T-helper 1 cell treated with Interleukin-12 subunit alpha and Interleukin-12 subunit beta and Interleukin-4 antibody, amounts not matched to agents 30 ng/mL and 1 ng/mL, for 36 hours (primary cell): ENCODE measurements around the gene CACNB4. TPM values are rescaled to one million over a fixed set of nuclear protein-coding genes. Genes with fewer than 3 reads are reported as not detected.
"Not testable (repeated sequence)": the region's sequence is repeated elsewhere in the genome, so short reads cannot be mapped to it uniquely, and the experiment has no call there.

Experiments used
- intact Hi-C: fragments of 100-400 bp; cut with micrococcal nuclease; formaldehyde crosslinking; loops from one replicate; pipeline ENCODE4 v1.15.1; 2024
- total RNA-seq: library from RNA; stranded (reverse); gene quantifications from 2 replicates; pipeline ENCODE4 v1.2.3, GENCODE V29; 2022

Gene CACNB4
- total RNA-seq, 1 donor from 2014 or later: 0.44 TPM

- intact Hi-C loops: no loop called here
These were observed 44.3 kb downstream of the CACNB4 start for GRCh38 chr2:152054593-152054992.

GRCh38 chr2:152051436-152051835, 47.4 kb downstream of the CACNB4 start:
- intact Hi-C loops: no loop called here

DNA sequence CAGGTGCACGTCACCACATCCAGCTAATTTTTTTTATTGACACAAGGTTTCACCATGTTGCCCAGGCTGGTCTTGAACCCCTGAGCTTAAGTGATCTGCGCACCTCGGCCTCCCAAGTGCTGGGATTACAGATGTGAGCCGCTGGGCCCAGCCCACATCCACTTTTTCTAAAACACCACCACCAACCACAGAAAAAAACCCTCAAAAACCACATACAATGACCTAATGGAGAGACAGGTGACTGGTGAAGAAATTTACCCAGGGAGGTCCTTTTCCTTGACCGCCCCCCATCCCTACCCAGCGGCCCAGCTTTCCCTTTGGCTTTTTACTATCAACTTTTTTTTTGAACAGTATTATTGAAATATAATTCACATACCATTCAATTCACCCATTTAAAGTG, 47.9 kb downstream of the CACNB4 start:
- intact Hi-C loops: no loop called here

DNA sequence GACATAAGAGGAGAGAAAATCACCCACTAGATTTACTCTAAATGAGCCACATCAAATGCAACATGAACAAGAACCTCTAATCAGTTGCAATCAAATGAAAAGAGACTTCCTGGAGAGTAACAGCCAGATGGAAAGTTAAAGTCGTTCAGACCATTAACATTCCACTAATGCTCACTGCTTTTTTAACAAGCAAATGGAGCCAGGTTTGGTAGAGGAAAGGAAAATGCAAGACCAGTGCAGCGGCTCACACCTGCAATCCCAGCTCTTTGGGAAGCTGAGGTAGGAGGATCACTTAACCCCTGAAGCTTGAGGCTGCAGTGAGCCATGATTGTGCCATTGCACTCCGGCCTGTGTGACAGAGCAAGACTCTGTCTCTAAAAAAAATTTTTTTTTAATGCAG, 48.5 kb downstream of the CACNB4 start:
- intact Hi-C loops: no loop called here

DNA sequence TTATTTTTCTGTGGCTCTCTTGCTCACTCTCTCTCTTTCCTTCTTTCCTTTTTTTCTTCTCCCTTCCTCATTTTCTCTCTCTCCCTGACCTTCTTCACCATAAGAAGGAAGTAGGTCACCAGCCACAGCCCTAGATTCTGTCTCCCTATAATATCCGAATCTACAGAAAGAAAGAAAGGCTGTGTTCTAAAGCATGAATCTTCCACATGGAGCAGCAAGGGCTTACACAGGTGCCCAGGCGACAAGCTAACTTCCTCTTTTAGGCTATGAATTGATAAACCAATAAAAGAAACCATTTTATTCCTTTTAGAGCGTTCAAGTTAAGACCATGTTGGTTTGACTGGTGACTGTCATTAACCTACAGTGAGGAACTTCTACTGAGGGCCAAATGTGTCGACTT, 49.3 kb downstream of the CACNB4 start:
- intact Hi-C loops: no loop called here

DNA sequence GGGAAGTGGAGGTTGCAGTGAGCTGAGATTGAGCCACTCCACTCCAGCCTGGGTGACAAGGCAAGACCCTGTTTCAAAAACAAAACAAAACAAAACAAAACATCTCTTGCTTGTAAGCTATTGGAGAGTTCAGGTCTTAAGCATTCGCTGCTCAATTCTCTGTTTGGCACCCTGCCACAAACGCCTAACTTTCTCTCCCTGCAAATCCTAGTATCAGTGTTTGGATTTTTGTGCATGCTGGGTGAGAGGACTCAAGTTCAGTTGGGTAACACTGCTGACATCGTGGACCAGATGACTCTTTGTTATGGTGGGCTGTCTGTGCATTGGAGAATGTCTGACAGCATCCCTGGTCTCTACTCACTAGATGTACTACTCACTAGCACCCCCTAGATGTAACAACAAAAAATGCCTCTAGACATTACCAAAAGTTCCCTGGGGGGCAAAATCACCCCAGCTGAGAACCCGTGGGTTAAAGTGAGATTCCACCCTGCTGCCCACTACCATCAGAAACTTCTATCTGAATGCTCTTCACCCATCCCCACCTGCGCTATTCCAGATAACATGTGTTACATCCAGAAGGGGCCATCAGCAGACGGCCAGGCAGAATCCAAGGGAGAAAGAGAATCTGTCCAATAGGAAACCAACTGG, 50.9 kb downstream of the CACNB4 start:
- intact Hi-C loops: no loop called here

DNA sequence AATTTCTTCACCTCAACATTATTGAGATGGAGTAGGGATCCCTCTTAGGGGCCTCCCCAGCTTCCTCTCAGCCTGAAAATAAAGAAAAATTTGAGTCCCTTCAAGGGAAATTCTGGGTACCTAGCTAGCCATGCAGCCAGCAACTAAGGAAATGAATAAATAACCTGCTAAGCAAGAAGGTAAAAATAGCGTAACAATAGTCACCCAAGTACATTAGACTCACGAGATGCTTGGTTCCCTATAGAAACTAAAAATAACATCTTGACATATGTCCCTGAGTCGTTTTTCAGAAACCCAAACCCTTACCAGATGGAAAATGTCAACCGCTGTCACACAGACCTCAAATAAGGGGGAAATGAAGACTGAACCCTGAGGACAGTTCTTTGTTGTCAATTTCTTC, 51.9 kb downstream of the CACNB4 start:
- intact Hi-C loops: no loop called here

DNA sequence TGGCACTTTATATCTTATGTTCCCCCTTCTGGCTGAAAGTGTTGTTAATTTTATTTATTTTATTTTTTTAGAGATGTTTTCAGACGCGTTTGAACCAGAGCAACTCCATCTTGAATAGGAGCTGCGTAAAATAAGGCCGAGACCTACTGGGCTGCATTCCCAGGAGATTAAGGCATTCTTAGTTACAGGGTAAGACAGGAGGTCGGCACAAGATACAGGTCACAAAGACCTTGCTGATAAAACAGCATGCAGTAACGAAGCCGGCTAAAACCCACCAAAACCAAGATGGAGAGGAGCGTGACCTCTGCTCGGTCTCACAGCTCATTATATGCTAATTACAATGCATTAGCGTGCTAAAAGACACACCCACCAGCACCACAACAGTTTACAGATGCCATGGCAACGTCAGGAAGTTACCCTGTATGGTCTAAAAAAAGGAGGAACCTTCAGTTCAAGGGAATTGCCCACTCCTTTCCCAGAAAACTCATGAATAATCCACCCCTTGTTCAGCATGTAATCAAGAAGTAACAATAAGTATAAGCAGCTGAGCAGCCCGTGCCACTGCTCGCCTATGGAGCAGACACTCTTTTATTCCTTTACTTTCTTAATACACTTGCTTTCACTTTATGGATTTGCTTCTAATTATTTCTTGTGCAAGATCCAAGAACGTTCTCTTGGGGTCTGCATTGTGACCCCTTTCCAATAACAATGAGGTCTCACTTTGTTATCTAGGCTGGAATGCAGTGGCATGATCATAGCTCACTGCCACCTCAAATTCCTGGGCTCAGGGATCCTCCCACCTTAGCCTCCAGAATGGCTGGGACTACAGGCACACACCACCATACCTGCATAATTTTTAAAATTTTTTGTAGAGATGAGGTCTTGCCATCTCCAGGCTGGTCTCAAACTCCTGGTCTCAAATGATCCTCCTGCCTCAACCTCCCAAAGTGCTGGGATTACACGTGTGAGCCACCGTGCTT, 55.9 kb downstream of the CACNB4 start:
- intact Hi-C loops: no loop called here

DNA sequence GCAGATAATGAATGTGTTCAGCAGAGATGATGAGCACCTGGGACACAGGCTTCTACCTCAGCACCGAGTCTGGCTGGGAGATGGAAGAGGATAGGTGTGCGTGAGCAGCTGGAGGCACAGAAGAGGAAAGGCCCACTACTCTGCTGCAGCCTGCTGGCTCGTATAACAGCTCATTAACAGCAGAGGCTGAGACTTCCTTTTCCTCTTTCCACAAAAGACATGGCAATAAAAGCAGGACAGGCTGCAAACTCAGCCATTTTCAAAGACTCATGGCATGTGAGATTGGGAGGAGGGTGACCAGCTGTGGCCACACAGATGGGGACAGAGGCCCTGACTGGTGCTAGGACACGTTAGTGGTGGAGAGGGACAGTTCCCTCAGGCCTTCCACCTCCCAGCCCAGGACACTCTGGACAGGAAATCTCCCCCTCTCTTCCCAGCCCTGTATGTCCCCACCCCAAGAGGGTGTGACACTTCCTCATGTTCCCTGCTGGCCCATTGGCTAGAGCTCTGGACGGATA, 60.3 kb downstream of the CACNB4 start:
- intact Hi-C loops: no loop called here

- intact Hi-C loops: loop anchor here (1.0 to 2.0 kb wide), 5 partner anchors 139 to 1440 kb away; partner anchors contain the start of gene RPRM
These were observed 61.0 kb downstream of the CACNB4 start for GRCh38 chr2:152037743-152038435.

GRCh38 chr2:152036611-152037469, 62.0 kb downstream of the CACNB4 start:
- intact Hi-C loops: loop anchor here (1.0 to 2.0 kb wide), 5 partner anchors 140 to 1441 kb away; partner anchors contain the start of gene RPRM

GRCh38 chr2:152034257-152034801, 64.5 kb downstream of the CACNB4 start:
- intact Hi-C loops: no loop called here

GRCh38 chr2:152033011-152033925, 65.6 kb downstream of the CACNB4 start:
- intact Hi-C loops: no loop called here

DNA sequence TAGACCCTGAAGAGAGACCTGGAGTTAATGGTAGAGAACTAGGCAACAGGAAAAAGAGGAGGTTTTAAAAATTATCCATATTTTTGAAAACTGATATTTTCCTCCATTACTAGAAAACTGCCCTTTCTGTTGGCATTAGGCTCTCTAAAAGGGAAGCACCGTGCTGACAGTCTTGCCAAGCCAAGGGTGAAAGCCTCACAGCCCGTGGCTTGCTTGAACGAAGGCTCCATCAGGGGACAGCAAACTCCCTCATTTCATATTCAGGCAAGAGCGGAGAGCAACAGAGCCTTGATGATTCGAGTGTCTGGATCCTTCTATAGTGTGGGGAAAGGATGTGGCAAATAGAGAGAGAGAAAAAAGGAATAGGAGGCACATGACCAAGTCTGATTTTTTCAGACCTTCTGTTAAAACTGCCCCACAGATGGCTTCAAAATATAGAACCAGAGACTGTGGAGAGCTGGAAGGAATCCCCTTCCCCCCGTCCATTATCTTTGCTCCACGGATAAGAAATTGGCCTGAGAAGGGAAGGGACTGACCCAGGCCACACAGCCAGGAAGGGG, 67.0 kb downstream of the CACNB4 start:
- intact Hi-C loops: no loop called here

DNA sequence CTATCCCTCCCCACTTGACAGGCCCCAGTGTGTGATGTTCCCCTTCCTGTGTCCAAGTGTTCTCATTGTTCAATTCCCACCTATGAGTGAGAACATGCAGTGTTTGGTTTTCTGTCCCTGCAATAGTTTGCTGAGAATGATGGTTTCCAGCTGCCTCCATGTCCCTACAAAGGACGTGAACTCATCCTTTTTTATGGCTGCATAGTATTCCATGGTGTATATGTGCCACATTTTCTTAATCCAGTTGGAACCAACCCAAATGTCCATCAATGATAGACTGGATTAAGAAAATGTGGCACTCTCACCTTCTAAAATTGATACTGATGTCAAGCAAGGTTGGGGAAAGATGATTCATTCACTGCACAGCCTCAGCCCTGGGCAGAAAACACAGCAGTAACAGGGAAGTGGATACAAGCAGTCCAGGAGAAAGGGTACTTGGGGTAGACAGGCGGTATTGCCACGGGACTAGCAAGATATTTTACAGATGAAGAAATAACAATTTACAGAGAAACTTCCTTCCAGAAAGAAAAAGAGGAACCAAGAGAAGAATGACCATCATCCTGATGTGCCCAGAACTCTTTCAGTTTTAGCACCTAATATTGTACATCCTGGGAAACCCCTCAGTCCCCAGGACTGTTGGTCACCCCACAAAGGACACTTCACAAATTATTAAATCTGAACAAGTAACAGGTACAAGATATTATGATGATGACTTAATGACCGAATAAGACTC, 68.1 kb downstream of the CACNB4 start:
- intact Hi-C loops: not testable (repeated sequence)

- intact Hi-C loops: loop anchor here (5.0 to 10.0 kb wide), 3 partner anchors 391 to 764 kb away; partner anchors contain the start of gene RBM43
These were observed 70.5 kb downstream of the CACNB4 start for GRCh38 chr2:152028182-152028862.

DNA sequence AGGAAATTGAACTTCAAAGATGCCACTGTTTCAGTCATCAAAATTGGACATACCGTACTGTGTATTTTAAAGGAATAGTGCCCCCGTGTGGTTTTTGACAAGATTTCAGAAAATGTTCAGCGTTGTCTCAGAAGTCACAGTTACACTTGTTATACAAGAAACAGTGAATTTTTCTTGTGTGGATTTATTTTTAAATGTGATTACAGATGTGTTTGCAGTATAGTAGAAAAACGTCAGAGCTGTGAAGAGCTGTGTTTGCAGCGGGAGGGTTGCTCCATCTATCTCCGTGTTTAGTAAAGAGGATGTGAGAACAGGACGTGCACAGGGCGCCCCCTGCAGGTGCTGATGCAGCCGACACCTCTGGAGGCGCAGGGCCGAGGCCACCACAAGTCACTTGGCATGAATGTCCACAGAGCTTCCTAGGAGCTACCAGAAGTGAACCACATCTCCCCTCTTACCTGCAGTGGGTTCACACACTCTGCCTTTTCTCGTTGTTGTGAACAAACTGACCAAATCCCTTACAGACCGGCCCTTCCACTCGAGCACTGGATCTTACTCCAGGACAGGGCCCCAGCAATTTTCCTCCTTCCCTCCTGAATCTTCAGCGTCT, 73.1 kb downstream of the CACNB4 start:
- intact Hi-C loops: loop anchor here (1.0 to 10.0 kb wide), 8 partner anchors 21 to 761 kb away; partner anchors contain the start of genes ARL5A, RBM43 and STAM2
